GM19397 (cell line): ENCODE results near the gene ZFPM1.

Experiments used
- ATAC-seq: cut with Tn5 transposase; IDR thresholded peaks from one replicate; pipeline ENCODE4 v1.9.1; 2021; ENCODE audit warnings: mild to moderate bottlenecking, moderate library complexity; ENCODE audit not compliant: unreplicated experiment

The ZFPM1 gene

DNA sequence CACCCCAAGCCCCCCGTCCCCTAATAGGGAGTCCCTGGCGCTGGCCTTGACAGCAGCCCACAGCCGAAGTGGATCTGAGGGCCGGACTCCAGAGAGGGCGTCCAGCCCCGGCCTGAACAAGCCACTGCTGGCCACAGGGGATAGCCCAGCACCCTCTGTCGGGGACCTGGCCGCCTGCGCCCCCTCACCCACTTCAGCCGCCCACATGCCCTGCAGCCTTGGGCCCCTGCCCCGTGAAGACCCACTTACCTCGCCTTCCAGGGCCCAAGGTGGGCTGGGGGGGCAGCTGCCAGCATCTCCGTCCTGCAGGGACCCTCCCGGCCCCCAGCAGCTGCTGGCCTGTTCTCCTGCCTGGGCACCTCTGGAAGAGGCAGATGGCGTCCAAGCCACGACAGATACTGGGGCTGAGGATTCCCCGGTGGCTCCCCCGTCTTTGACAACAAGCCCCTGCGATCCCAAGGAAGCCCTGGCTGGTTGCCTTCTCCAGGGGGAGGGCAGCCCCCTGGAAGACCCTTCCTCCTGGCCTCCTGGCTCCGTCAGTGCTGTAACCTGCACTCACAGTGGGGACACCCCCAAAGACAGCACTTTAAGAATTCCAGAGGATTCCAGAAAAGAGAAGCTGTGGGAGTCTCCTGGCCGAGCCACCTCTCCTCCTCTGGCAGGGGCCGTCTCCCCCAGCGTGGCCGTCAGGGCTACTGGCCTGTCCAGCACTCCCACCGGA lies 19.3 kb upstream of the ZFPM1 start:
- ATAC-seq = no peak

- no peak for ATAC-seq
These were observed 18.8 kb upstream of the ZFPM1 start for GRCh38 chr16:88434353-88434690.

DNA sequence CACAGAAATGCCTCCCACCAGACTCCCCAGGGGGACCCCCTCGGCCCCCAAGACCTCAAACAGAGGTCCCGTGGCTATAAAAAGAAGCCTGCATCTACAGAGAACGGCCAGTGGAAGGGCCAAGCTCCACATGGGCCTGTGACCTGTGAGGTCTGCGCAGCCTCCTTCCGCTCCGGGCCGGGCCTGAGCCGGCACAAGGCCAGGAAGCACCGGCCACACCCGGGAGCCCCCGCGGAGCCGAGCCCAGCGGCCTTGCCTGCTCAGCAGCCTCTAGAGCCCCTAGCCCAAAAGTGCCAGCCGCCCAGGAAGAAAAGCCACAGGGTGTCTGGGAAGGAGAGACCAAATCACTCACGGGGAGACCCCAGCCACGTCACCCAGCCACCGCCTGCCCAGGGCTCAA lies 18.3 kb upstream of the ZFPM1 start:
- ATAC-seq = no peak

GRCh38 chr16:88435437-88436355 lies 17.4 kb upstream of the ZFPM1 start:
- ATAC-seq = no peak

- ATAC-seq = no peak
These were observed 16.3 kb upstream of the ZFPM1 start for GRCh38 chr16:88436796-88437195.

DNA sequence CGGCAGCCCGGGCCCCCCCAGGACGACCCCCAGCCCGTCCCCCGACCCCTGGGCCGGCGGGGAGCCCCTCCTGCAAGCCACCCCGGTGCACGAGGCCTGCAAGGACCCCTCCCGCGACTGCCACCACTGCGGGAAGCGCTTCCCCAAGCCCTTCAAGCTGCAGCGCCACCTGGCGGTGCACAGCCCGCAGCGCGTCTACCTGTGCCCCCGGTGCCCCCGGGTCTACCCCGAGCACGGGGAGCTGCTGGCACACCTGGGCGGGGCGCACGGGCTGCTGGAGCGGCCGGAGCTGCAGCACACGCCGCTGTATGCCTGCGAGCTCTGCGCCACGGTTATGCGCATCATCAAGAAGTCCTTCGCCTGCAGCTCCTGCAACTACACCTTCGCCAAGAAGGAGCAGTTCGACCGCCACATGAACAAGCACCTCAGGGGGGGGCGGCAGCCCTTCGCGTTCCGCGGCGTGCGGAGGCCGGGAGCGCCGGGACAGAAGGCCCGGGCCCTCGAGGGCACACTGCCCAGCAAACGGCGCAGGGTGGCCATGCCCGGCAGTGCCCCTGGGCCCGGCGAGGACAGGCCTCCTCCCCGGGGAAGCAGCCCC lies 15.6 kb upstream of the ZFPM1 start:
- no peak for ATAC-seq

DNA sequence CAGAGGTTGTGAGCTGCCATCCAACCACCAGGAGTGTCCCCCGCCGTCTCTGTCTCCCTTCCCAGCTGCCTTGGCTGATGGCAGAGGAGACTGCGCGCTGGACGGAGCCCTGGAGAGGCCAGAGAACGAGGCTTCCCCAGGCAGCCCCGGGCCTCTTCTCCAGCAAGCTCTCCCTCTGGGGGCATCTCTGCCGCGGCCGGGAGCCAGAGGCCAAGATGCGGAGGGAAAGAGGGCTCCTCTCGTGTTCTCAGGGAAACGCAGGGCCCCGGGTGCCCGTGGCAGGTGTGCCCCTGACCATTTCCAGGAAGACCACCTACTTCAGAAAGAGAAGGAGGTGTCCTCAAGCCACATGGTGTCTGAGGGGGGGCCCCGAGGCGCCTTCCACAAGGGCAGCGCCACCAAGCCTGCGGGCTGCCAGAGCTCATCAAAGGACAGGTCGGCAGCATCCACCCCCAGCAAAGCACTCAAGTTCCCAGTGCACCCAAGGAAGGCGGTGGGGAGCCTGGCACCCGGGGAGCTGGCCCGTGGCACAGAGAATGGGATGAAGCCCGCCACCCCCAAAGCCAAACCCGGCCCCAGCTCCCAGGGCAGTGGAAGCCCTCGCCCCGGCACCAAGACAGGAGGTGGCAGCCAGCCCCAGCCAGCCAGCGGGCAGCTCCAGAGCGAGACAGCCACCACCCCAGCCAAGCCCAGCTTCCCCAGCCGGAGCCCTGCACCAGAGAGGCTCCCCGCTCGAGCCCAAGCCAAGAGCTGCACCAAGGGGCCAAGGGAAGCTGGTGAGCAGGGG lies 14.8 kb upstream of the ZFPM1 start:
- no peak for ATAC-seq

GRCh38 chr16:88439016-88439415 lies 14.1 kb upstream of the ZFPM1 start:
- no peak for ATAC-seq

DNA sequence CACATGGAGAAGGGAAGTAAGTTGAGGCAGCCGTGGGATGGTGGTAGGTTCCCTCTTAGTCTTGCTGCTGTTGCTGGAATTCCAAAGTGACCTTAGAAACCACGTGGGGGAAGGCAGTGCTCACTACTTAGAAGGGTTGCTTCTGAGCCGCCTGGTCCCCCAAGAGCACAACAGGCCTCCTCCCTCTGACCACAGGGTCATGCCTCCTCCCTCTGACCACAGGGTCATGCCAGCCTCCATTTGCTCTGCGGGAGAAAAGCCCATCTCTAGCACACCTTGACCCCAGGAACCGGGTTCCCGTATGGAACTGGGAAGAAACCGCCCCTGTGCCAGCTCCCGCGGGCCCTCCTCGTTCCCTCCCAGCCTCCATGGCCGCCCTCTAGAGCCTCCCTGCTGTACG lies 13.4 kb upstream of the ZFPM1 start:
- no peak for ATAC-seq

GRCh38 chr16:88440111-88440510 lies 13.0 kb upstream of the ZFPM1 start:
- ATAC-seq = no peak

DNA sequence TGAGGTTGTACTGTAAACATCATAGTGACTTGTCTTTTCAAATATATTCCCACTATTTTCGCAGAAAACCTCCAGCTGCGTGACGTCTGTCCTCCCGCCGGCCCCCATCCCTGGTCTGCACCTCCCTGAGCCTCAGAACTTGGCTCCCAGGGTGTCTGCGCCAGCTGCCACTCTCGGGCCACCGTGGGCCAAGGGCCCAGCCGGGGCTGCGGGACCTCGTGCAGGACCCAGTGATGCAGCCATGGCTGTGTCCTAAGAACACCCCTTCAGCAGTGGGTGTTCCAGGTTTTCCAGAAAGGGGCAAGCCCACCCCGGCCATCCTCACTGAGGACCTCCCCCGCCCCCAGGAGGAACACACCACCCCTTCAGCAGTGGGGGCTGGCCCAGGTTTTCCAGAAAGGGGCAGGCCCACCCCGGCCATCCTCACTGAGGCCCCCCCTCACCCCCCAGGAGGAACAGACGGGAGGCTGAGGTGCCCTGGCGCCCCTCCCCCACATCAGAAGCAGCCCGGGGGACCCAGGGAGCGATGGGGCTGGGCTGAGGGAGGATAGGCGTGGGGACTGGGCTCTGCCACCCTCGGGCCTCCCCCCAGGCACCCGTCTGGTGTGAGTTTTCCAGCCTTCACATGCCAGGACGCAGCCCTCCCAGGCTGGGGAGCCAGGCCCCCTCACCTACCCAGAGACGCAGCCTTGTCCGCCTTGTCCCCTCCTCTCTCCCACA lies 12.2 kb upstream of the ZFPM1 start:
- ATAC-seq = no peak

DNA sequence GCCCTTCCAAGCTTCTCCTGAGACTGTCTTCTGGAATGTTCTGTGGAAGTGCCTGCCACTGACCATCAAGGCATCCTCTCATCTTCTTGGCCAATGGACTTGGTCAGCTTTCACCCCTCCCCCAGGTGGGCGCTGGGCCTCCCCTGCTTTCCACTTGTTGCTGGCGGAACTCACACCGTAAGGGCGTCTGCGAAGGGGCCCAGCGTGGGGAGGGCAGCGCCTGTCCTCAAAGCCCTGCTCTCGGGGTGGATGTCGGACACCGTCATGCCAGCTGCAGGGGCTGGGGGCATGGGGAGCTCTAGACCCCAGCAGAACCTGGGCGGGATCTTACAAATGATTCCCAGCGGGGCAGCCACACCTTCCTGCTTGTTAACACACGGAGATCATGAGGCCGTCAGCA lies 11.6 kb upstream of the ZFPM1 start:
- ATAC-seq = no peak

- no peak for ATAC-seq
These were observed 10.7 kb upstream of the ZFPM1 start for GRCh38 chr16:88442383-88442726.

- ATAC-seq = peak; percentile 50
These were observed 10.1 kb upstream of the ZFPM1 start for GRCh38 chr16:88442727-88443576.

- no peak for ATAC-seq
These were observed 8.1 kb upstream of the ZFPM1 start for GRCh38 chr16:88444826-88445582.

GRCh38 chr16:88445583-88445960 lies 7.5 kb upstream of the ZFPM1 start:
- ATAC-seq = no peak

- no peak for ATAC-seq
These were observed 7.0 kb upstream of the ZFPM1 start for GRCh38 chr16:88446061-88446460.

DNA sequence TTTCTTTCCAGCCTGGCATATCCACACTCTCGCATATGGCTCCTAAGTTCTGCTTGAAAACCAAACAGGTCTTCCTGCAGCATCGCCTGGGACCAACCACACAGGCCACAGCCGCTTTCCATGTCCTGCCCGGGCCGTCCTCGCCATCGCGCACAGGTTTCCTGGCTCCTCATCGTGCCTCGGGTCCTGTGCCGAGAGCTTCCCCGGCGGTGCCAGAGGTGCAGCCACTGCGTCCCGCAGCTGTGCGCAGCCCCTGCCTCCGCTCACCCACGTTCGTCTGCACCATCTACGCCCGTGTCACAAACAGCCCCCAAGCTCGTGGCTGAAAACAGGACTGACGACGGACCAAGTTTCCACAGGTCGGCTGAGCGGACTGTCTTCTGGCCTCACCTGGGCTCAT lies 6.3 kb upstream of the ZFPM1 start:
- ATAC-seq = no peak

DNA sequence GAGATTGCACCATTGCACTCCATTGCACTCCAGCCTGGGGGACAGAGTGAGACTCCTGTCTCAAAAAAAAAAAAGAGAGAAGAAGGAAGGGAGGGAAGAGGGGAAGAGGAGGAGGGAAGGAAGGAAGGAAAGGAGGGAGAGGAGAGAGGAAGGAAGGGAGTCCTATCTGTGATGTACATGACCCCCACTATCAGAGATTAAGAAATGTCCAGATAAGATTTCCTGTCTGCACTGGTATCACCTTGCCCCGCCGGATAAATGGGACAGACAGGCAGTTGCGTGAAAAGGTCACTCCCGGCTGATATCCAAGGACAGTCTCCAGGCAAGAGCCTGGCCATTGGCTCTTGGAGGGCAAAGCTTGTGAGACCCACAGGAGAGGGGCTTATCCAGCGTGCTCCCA lies 5.2 kb upstream of the ZFPM1 start:
- ATAC-seq = no peak
